H1 (cell line): ENCODE measurements around the gene ANKS1A.

Experiments
- CHD2 ChIP-seq: IDR thresholded peaks from 2 replicates; pipeline ENCODE4 v1.6.1; 2012; ENCODE audit warnings: low read length, improper control_type of control experiment
- EP300 ChIP-seq, 2 experiments: IDR thresholded peaks; 1 replicate in 1 of 2; 2 replicates in 1 of 2; pipeline ENCODE4 v1.6.1; 2011 to 2012; ENCODE audit warnings: low read depth in 2 of 2, low read length in 2 of 2, mild to moderate bottlenecking in 2 of 2, borderline replicate concordance in 1 of 2, inconsistent platforms in 1 of 2, moderate library complexity in 1 of 2
- EZH2 ChIP-seq: fragments of 200-600 bp; sonication (generic); IDR thresholded peaks from 2 replicates; pipeline ENCODE4 v1.7.1; 2012; ENCODE audit warnings: low read depth, mild to moderate bottlenecking, moderate library complexity, low read length, inconsistent platforms; ENCODE audit not compliant: severe bottlenecking
- HDAC2 ChIP-seq, 2 experiments: fragments of 300-600 bp in 1 of 2; sonication (generic) in 1 of 2; IDR thresholded peaks; 2 replicates each; pipeline ENCODE4 v1.6.1; 2011 to 2012; ENCODE audit warnings: low read depth in 2 of 2, low read length in 2 of 2, mild to moderate bottlenecking in 2 of 2, moderate library complexity in 2 of 2, borderline replicate concordance in 1 of 2, inconsistent platforms in 1 of 2
- KDM1A ChIP-seq: fragments of 200-600, 300-600 bp; sonication (generic); IDR thresholded peaks from 2 replicates; pipeline ENCODE4 v1.7.1; 2016; ENCODE audit warnings: mild to moderate bottlenecking, low read length, borderline replicate concordance
- POLR2A ChIP-seq, 2 experiments: IDR thresholded peaks; 1 replicate in 1 of 2; 2 replicates in 1 of 2; pipeline ENCODE4 v1.6.1; 2011; ENCODE audit warnings: low read depth in 2 of 2, low read length in 2 of 2, mild to moderate bottlenecking in 2 of 2; ENCODE audit errors: control extremely low read depth in 1 of 2
- POLR2AphosphoS5 ChIP-seq: IDR thresholded peaks from 2 replicates; pipeline ENCODE4 v1.6.1; 2011; ENCODE audit warnings: low read depth, low read length
- RAD21 ChIP-seq, 2 experiments: IDR thresholded peaks in 1 of 2; conservative IDR thresholded peaks in 1 of 2; 2 replicates each; pipeline ENCODE4 v1.6.1; 2011; ENCODE audit warnings: low read depth in 2 of 2, low read length in 2 of 2, improper control_type of control experiment in 1 of 2, inconsistent platforms in 1 of 2, mild to moderate bottlenecking in 1 of 2, moderate library complexity in 1 of 2
- RNF2 ChIP-seq: fragments of 200-900, 300-1000 bp; sonication (generic); IDR thresholded peaks from 2 replicates; pipeline ENCODE4 v1.7.1; 2016; ENCODE audit warnings: borderline replicate concordance, low read depth, mild to moderate bottlenecking, antibody characterized with exemption, low read length; ENCODE audit not compliant: poor library complexity, severe bottlenecking; ENCODE audit errors: missing control alignments
- TAF1 ChIP-seq: IDR thresholded peaks from 2 replicates; pipeline ENCODE4 v1.6.1; 2011; ENCODE audit warnings: mild to moderate bottlenecking, low read depth, low read length
- TF ChIP-seq, protein P1 (sequence below), 3 experiments: IDR thresholded peaks; 1 replicate in 2 of 3; 2 replicates in 1 of 3; pipeline versions ENCODE4 v1.5.1 to v1.6.1; 2011; ENCODE audit warnings: low read length in 3 of 3, mild to moderate bottlenecking in 3 of 3, inconsistent platforms in 2 of 3, low read depth in 1 of 3, moderate library complexity in 1 of 3; ENCODE audit not compliant: insufficient read depth in 1 of 3; ENCODE audit errors: control extremely low read depth in 1 of 3

DNA sequence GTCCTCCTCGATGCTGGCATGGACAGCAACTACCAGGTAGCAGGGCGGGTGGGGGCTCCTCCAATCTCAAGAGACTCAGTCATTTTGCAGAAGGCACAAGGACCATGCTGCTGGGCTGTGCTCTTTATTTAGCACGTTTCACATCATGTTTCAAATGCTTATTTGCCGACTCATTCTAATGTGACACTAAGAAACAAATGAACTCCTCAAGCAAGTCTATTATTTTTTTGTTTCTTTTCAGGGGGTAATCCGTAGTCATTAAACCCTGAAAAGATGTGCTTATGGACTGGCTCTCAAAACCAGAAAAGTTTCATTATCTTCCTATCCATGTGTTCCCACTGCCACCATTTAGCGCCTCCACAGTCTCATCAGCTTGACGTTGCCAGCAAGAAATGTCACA is 92.9 kb downstream of the ANKS1A start:
- no peak for TF ChIP-seq POLR2A (IDR thresholded peaks at IDR 0.05; ENCODE audit: control extremely low read depth in 1 of 2, low read depth in 2 of 2, low read length in 2 of 2)
- TF ChIP-seq EZH2: no peak
- no peak for TF ChIP-seq HDAC2 (IDR thresholded peaks at IDR 0.05; ENCODE audit: borderline replicate concordance in 1 of 2, low read depth in 2 of 2, low read length in 2 of 2)
- no peak for TF ChIP-seq CHD2
- no peak for TF ChIP-seq POLR2AphosphoS5
- TF ChIP-seq KDM1A: no peak
- TF ChIP-seq, protein P1, sequence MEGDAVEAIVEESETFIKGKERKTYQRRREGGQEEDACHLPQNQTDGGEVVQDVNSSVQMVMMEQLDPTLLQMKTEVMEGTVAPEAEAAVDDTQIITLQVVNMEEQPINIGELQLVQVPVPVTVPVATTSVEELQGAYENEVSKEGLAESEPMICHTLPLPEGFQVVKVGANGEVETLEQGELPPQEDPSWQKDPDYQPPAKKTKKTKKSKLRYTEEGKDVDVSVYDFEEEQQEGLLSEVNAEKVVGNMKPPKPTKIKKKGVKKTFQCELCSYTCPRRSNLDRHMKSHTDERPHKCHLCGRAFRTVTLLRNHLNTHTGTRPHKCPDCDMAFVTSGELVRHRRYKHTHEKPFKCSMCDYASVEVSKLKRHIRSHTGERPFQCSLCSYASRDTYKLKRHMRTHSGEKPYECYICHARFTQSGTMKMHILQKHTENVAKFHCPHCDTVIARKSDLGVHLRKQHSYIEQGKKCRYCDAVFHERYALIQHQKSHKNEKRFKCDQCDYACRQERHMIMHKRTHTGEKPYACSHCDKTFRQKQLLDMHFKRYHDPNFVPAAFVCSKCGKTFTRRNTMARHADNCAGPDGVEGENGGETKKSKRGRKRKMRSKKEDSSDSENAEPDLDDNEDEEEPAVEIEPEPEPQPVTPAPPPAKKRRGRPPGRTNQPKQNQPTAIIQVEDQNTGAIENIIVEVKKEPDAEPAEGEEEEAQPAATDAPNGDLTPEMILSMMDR (IDR thresholded peaks at IDR 0.05; ENCODE audit: control extremely low read depth in 1 of 3, insufficient read depth in 1 of 3, low read depth in 1 of 3, low read length in 3 of 3): no peak
- TF ChIP-seq RNF2: no peak
- no peak for TF ChIP-seq RAD21 (IDR thresholded peaks at IDR 0.05 in 1 of 2, conservative IDR thresholded peaks at IDR 0.05 in 1 of 2; ENCODE audit: low read depth in 2 of 2, low read length in 2 of 2)
- TF ChIP-seq TAF1: no peak
- TF ChIP-seq EP300 (IDR thresholded peaks at IDR 0.05; ENCODE audit: borderline replicate concordance in 1 of 2, low read depth in 2 of 2, low read length in 2 of 2): no peak
